ENCODE measurements around the gene SERPINA10.

- no peak for TF ChIP-seq FOXA1 (IDR thresholded peaks at IDR 0.05)
- TF ChIP-seq SUZ12 (IDR thresholded peaks at IDR 0.05), result no peak
- no peak for TF ChIP-seq SP1 (IDR thresholded peaks at IDR 0.05)
- TF ChIP-seq TARDBP (IDR thresholded peaks at IDR 0.05), result no peak
- no peak for TF ChIP-seq FOXK2 (IDR thresholded peaks at IDR 0.05)
- TF ChIP-seq FOXM1 (IDR thresholded peaks at IDR 0.05; ENCODE audit: borderline replicate concordance), result no peak
- no peak for TF ChIP-seq ARNT (IDR thresholded peaks at IDR 0.05)
- TF ChIP-seq, protein P1, sequence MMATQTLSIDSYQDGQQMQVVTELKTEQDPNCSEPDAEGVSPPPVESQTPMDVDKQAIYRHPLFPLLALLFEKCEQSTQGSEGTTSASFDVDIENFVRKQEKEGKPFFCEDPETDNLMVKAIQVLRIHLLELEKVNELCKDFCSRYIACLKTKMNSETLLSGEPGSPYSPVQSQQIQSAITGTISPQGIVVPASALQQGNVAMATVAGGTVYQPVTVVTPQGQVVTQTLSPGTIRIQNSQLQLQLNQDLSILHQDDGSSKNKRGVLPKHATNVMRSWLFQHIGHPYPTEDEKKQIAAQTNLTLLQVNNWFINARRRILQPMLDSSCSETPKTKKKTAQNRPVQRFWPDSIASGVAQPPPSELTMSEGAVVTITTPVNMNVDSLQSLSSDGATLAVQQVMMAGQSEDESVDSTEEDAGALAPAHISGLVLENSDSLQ (IDR thresholded peaks at IDR 0.05), result no peak
- TF ChIP-seq NFRKB (IDR thresholded peaks at IDR 0.05), result no peak
- TF ChIP-seq ZNF384 (IDR thresholded peaks at IDR 0.05), result no peak
- TF ChIP-seq BHLHE40 (IDR thresholded peaks at IDR 0.05; ENCODE audit: borderline replicate concordance), result no peak
Measured at GRCh38 chr14:94330857-94331256, 37.8 kb upstream of the SERPINA10 start.

All from HEK293T (cell line).